Measurements from ENCODE around the gene PLXDC1. TPM values are rescaled to one million over a fixed set of nuclear protein-coding genes. Genes with fewer than 3 reads are reported as not detected.

Gene PLXDC1
- total RNA-seq, 1 experiment from 2014 or later, result 0.75 TPM

- H3K27me3 ChIP-seq (replicated peaks; ENCODE audit: insufficient read depth, low read depth, low read length, poor library complexity), result no peaks in the 10 kb centered on the region
- no TSS peak for BruUV-seq (replicated peaks)
- ChIA-PET CTCF (interaction anchor here (0.6 kb wide), 1 partner anchor 94 kb away, joined by 3 read pairs; no protein-coding TSS in a partner anchor), POLR2A (ENCODE audit: low non-redundant PET) (no interaction called here)
- no peaks in the 10 kb centered on the region for H3K9me3 ChIP-seq (ENCODE audit: low read depth, low read length, poor library complexity, severe bottlenecking)
- no peak overlapping the region for H3K4me3 ChIP-seq (ENCODE audit: low read depth, low read length, poor library complexity, severe bottlenecking)
- intact Hi-C loops (cut with micrococcal nuclease; ENCODE audit: unreplicated experiment), result no loop called here
- no peak overlapping the region for H3K27ac ChIP-seq (ENCODE audit: low read depth, low read length, poor library complexity, severe bottlenecking)
- H3K4me1 ChIP-seq (ENCODE audit: insufficient read depth, low read length, poor library complexity, severe bottlenecking), result no peaks in the 10 kb centered on the region
- no peaks in the 10 kb centered on the region for H3K36me3 ChIP-seq (ENCODE audit: insufficient read depth, low read length, poor library complexity, severe bottlenecking)
- DNase-seq (ENCODE audit: low spot score), result no peak
- no peak for TF ChIP-seq EZH2 (IDR thresholded peaks at IDR 0.05; ENCODE audit: borderline replicate concordance, low read depth, low read length, poor library complexity, severe bottlenecking)
Measured at GRCh38 chr17:39158623-39159022, 7.2 kb upstream of the PLXDC1 start.

- no peaks in the 10 kb centered on the region for H3K9me3 ChIP-seq (ENCODE audit: low read depth, low read length, poor library complexity, severe bottlenecking)
- H3K36me3 ChIP-seq (ENCODE audit: insufficient read depth, low read length, poor library complexity, severe bottlenecking), result no peaks in the 10 kb centered on the region
- no peaks in the 10 kb centered on the region for H3K27me3 ChIP-seq (replicated peaks; ENCODE audit: insufficient read depth, low read depth, low read length, poor library complexity)
- ChIA-PET CTCF (no interaction called here), POLR2A (ENCODE audit: low non-redundant PET) (no interaction called here)
- intact Hi-C loops (cut with micrococcal nuclease; ENCODE audit: unreplicated experiment), result no loop called here
- no peaks in the 10 kb centered on the region for H3K4me1 ChIP-seq (ENCODE audit: insufficient read depth, low read length, poor library complexity, severe bottlenecking)
- no TSS peak for BruUV-seq (replicated peaks)
- H3K27ac ChIP-seq (ENCODE audit: low read depth, low read length, poor library complexity, severe bottlenecking), result no peak overlapping the region
- TF ChIP-seq EZH2 (IDR thresholded peaks at IDR 0.05; ENCODE audit: borderline replicate concordance, low read depth, low read length, poor library complexity, severe bottlenecking) (no peak), CTCF (conservative IDR thresholded peaks at IDR 0.05; ENCODE audit: low read depth, low read length) (no peak)
- DNase-seq (ENCODE audit: low spot score), result no peak
- H3K4me3 ChIP-seq (ENCODE audit: low read depth, low read length, poor library complexity, severe bottlenecking), result no peak overlapping the region
Measured at GRCh38 chr17:39156491-39156890, 5.1 kb upstream of the PLXDC1 start.

- DNase-seq (ENCODE audit: low spot score), result no peak
- TF ChIP-seq CTCF (conservative IDR thresholded peaks at IDR 0.05; ENCODE audit: low read depth, low read length) (no peak), EZH2 (IDR thresholded peaks at IDR 0.05; ENCODE audit: borderline replicate concordance, low read depth, low read length, poor library complexity, severe bottlenecking) (no peak)
- intact Hi-C loops (cut with micrococcal nuclease; ENCODE audit: unreplicated experiment), result no loop called here
- no peak overlapping the region for H3K4me3 ChIP-seq (ENCODE audit: low read depth, low read length, poor library complexity, severe bottlenecking)
- H3K36me3 ChIP-seq (ENCODE audit: insufficient read depth, low read length, poor library complexity, severe bottlenecking), result no peaks in the 10 kb centered on the region
- no peak overlapping the region for H3K27ac ChIP-seq (ENCODE audit: low read depth, low read length, poor library complexity, severe bottlenecking)
- H3K27me3 ChIP-seq (replicated peaks; ENCODE audit: insufficient read depth, low read depth, low read length, poor library complexity), result no peaks in the 10 kb centered on the region
- no peaks in the 10 kb centered on the region for H3K4me1 ChIP-seq (ENCODE audit: insufficient read depth, low read length, poor library complexity, severe bottlenecking)
- ChIA-PET POLR2A (ENCODE audit: low non-redundant PET) (no interaction called here), CTCF (no interaction called here)
- H3K9me3 ChIP-seq (ENCODE audit: low read depth, low read length, poor library complexity, severe bottlenecking), result no peaks in the 10 kb centered on the region
- no TSS peak for BruUV-seq (replicated peaks)
Measured at GRCh38 chr17:39155654-39156053, 4.2 kb upstream of the PLXDC1 start.

- peak; percentile 85 for DNase-seq (ENCODE audit: low spot score)
- Histone ChIP-seq H3K4me3 (ENCODE audit: low read depth, low read length, poor library complexity, severe bottlenecking) (peak overlapping the region; percentile 87), H3K9me3 (ENCODE audit: low read depth, low read length, poor library complexity, severe bottlenecking) (no peaks in the 10 kb centered on the region), H3K4me1 (ENCODE audit: insufficient read depth, low read length, poor library complexity, severe bottlenecking) (no peaks in the 10 kb centered on the region), H3K27ac (ENCODE audit: low read depth, low read length, poor library complexity, severe bottlenecking) (peak overlapping the region; percentile 74), H3K36me3 (ENCODE audit: insufficient read depth, low read length, poor library complexity, severe bottlenecking) (no peaks in the 10 kb centered on the region), H3K27me3 (replicated peaks; ENCODE audit: insufficient read depth, low read depth, low read length, poor library complexity) (no peaks in the 10 kb centered on the region)
- no TSS peak for BruUV-seq (replicated peaks)
- intact Hi-C loops (cut with micrococcal nuclease; ENCODE audit: unreplicated experiment), result loop anchor here (1.0 to 5.0 kb wide), 2 partner anchors 89 to 170 kb away; no protein-coding TSS in a partner anchor
- ChIA-PET CTCF (interaction anchor here (0.6 to 1.8 kb wide), 8 partner anchors 11 to 339 kb away, joined by 3 to 35 read pairs (median 5); no protein-coding TSS in a partner anchor), POLR2A (ENCODE audit: low non-redundant PET) (interaction anchor here (0.5 to 0.6 kb wide), 2 partner anchors 46 to 805 kb away, joined by 3 to 9 read pairs; partner anchors contain the start of gene RPL19)
- no peak for TF ChIP-seq EZH2 (IDR thresholded peaks at IDR 0.05; ENCODE audit: borderline replicate concordance, low read depth, low read length, poor library complexity, severe bottlenecking)
- TF ChIP-seq CTCF (conservative IDR thresholded peaks at IDR 0.05; ENCODE audit: low read depth, low read length), result no peak
Measured at GRCh38 chr17:39153599-39154051, 2.2 kb upstream of the PLXDC1 start.

All from A673 (cell line).